SJCRH30 (cell line): ENCODE measurements around the gene HSP90AA1. TPM values are rescaled to one million over a fixed set of nuclear protein-coding genes. Genes with fewer than 3 reads are reported as not detected.
"Not testable (repeated sequence)": the region's sequence is repeated elsewhere in the genome, so short reads cannot be mapped to it uniquely, and the experiment has no call there.

Experiments
- DNase-seq, 2 experiments: peaks; one replicate each; pipeline ENCODE4 v3.0.0-alpha.2; 2015 to 2020
- H3K27ac ChIP-seq: fragments of 250-450 bp; sonication (Bioruptor Pico); 2 replicates; pipeline ENCODE4 v1.5.1; 2020; ENCODE audit warnings: mild to moderate bottlenecking, moderate library complexity
- H3K27me3 ChIP-seq: fragments of 250-450 bp; sonication (Bioruptor Pico); 2 replicates; pipeline ENCODE4 v1.5.1; 2020; ENCODE audit warnings: mild to moderate bottlenecking, moderate library complexity
- H3K36me3 ChIP-seq: fragments of 250-450 bp; sonication (Bioruptor Pico); 2 replicates; pipeline ENCODE4 v1.5.1; 2020; ENCODE audit warnings: mild to moderate bottlenecking, moderate library complexity
- H3K4me1 ChIP-seq: fragments of 250-450 bp; sonication (Bioruptor Pico); 2 replicates; pipeline ENCODE4 v1.5.1; 2020; ENCODE audit warnings: mild to moderate bottlenecking, moderate library complexity
- H3K4me3 ChIP-seq: fragments of 250-450 bp; sonication (Bioruptor Pico); 2 replicates; pipeline ENCODE4 v1.5.1; 2020; ENCODE audit warnings: mild to moderate bottlenecking, moderate library complexity
- H3K9me3 ChIP-seq: fragments of 250-450 bp; sonication (Bioruptor Pico); replicated peaks from 2 replicates; pipeline ENCODE4 v1.5.1; 2020; ENCODE audit warnings: mild to moderate bottlenecking, moderate library complexity
- total RNA-seq: library from RNA; depleted of rRNA; stranded (reverse); fragments of >200 nt; shearing (Covaris generic); gene quantifications from 2 replicates; pipeline ENCODE4 v1.2.3, GENCODE V29; 2014; rRNA removed

HSP90AA1 gene
- 650 and 697 TPM in 2 replicates for total RNA-seq

DNA sequence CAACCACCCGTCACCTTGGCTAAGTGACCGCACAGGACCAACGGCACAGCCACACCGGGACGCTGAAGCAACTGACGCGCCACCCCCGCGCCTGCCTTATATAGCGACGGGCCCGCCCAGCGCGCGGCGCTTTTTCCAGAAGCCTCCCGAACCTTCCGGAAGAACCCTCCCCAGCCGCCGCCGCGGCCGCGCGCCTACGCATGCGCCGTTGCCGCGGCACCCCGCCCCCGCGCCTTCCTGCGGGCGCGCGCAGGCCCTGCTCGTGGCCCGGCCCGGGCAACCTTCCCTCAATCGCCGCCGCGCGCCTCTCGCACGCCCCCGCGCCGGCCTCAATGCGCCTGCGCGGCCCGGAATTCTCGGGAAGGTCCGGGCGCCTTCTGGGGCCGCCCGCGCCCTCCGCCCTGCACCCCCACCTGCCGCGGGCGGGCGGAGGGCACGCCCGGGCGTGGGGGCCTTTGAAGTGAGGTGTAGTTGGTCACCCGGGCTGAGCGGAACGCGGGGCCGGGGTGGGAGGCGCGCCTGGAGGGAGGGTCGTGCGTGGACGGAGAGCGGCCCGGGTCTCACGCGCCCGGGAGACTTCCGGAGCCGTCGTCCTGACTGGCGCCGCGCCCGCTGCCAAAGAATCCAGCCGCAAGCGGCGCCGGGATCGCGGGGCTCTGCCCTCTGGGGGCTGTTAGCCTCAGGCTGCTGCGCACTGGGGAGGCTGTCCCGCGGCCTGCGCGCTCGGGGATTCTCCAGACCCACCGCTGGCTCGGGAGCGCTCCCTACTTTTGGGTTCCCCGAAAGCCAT, at the start of gene HSP90AA1:
Gene HSP90AA1 (minus strand): TSS at position 73 of the 790 bp plus-strand sequence. CDS start 666 bp downstream, outside the sequence.
- H3K27me3 ChIP-seq = no peaks in the 10 kb centered on the region
- peaks cover 24% of the 10 kb centered on the region for H3K4me1 ChIP-seq
- H3K9me3 ChIP-seq = no peaks in the 10 kb centered on the region
- H3K4me3 ChIP-seq = peak within 1 kb of the TSS; percentile 83
- peaks cover 41% of the 10 kb centered on the region for H3K36me3 ChIP-seq
- H3K27ac ChIP-seq = peak within 1 kb of the TSS; percentile 84
- DNase-seq = peak; percentile 90 to 96

DNA sequence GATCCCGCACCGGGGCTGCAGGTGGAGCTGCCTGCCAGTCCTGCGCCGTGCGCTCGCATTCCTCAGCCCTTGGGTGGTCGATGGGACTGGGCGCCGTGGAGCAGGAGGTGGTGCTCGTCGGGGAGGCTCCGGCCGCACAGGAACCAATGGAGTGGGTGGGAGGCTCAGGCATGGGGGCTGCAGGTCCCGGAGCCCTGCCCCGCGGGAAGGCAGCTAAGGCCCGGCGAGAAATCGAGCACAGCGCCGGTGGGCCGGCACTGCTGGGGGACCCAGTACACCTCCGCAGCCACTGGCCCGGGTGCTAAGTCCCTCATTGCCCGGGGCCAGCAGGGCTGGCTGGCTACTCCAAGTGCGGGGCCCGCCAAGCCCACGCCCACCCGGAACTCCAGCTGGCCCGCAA, 48.6 kb upstream of the HSP90AA1 start:
- not testable (repeated sequence) for DNase-seq, H3K4me1 ChIP-seq, H3K27me3 ChIP-seq, H3K4me3 ChIP-seq, H3K36me3 ChIP-seq, H3K27ac ChIP-seq, H3K9me3 ChIP-seq

DNA sequence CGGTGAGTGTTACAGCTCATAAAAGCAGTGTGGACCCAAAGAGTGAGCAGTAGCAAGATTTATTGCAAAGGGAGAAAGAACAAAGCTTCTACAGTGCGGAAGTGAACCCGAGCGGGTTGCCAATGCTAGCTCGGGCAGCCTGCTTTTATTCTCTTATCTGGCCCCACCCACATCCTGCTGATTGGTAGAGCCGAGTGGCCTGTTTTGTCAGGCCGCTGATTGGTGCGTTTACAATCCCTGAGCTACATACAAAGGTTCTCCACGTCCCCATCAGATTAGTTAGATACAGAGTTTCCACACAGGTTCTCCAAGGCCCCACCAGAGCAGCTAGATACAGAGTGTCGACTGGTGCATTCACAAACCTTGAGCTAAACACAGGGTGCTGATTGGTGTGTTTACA, 47.9 kb upstream of the HSP90AA1 start:
- H3K4me1 ChIP-seq, H3K9me3 ChIP-seq, DNase-seq, H3K36me3 ChIP-seq, H3K27me3 ChIP-seq, H3K4me3 ChIP-seq, H3K27ac ChIP-seq: not testable (repeated sequence)

DNA sequence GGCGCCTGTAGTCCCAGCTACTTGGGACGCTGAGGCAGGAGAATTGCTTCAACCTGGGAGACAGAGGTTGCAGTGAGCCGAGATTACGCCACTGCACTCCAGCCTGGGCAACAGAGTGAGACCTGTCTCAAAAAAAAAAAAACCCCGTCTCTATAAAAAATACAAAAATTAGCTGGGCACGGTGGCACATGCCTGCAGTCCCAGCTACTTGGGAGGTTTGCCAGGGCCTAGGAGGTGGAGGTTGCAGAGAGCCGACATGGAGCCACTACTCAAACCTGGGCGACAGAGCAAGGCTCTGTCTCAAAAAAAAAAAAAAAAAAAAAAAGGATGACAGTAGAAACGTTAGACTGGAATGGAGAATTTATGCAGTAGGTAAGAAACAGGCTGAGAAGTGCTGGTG, 47.2 kb upstream of the HSP90AA1 start:
- not testable (repeated sequence) for H3K36me3 ChIP-seq, H3K4me1 ChIP-seq

DNA sequence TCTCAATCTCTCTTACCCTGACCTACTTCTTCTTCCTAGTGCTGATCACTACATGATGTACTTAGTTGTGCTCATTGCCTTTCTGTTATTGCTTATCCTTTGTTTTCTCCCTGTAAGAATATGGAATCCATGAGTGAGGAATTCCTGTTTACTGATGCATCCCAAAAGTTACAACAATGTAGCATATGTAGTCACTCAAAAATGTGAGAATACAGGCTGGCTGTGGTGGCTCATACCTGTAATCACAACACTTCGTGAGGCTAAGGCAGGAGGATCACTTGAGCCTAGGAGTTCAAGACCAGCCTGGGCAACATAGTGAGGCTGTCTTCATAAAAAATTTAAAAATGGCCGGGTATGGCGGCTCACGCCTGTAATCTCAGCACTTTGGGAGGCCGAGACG, 44.9 kb upstream of the HSP90AA1 start:
- no peak for DNase-seq
- Histone ChIP-seq H3K27ac (no peak overlapping the region), H3K4me1 (no peaks in the 10 kb centered on the region), H3K9me3 (no peaks in the 10 kb centered on the region), H3K4me3 (no peak overlapping the region), H3K36me3 (no peaks in the 10 kb centered on the region), H3K27me3 (no peaks in the 10 kb centered on the region)

More for the DNA sequence above, 47.2 kb upstream of the HSP90AA1 start:
- H3K9me3 ChIP-seq, H3K27ac ChIP-seq, H3K4me3 ChIP-seq, H3K27me3 ChIP-seq, DNase-seq: not testable (repeated sequence)

DNA sequence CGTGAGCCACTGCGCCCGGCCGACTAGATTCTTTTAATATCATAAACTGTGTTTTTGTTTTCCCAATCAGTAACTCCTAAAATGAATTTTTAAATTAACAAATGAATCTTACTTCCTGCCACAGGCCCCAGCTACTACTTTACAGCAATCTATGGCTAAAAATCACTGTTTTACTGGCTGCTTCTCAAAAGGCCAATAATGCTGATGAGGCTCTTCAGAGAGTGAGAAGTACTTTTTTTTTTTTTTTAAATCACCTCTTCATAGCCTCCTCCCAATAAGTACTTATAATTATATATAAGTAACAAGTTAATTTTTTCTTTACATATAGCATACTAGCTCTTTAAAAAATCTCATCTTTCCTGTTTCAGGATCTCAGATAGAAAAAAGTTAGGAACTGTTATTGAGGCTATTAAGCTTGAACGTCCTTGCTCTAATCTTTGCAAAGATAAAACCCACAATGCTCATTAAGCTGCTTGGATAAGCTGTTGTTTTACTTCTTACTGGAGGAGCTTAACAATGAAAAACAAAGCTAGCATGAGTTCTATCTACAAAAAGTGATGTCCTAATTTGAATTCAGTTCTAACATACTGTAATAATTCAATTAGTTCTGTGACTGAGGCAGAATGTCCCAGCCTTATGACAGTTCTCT, 40.1 kb upstream of the HSP90AA1 start:
- no peaks in the 10 kb centered on the region for H3K4me1 ChIP-seq
- H3K4me3 ChIP-seq = no peak overlapping the region
- no peaks in the 10 kb centered on the region for H3K9me3 ChIP-seq
- H3K27ac ChIP-seq = no peak overlapping the region
- H3K27me3 ChIP-seq = no peaks in the 10 kb centered on the region
- no peaks in the 10 kb centered on the region for H3K36me3 ChIP-seq
- DNase-seq = no peak

DNA sequence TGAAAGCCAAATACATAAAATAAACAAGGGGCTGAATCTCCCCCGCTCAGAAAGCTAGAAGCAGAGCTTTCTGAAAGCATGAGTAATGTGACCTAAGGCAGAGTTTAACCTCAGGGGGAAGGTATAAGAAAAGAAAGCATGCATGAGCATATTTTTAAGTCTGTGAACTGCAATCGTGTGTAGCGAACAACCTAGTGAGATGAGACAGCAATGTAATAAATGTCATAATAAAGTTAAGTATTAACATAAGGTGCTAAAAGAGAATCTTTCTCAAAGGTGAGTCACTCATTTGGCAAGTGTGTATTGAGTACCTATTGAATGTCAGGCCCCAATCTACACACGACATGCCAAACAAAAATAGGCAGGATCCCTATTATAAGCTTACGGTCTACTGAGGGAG, 38.7 kb upstream of the HSP90AA1 start:
- H3K9me3 ChIP-seq = no peaks in the 10 kb centered on the region
- no peaks in the 10 kb centered on the region for H3K27me3 ChIP-seq
- no peak for DNase-seq
- H3K4me1 ChIP-seq = no peaks in the 10 kb centered on the region
- H3K4me3 ChIP-seq = no peak overlapping the region
- no peaks in the 10 kb centered on the region for H3K36me3 ChIP-seq
- no peak overlapping the region for H3K27ac ChIP-seq

DNA sequence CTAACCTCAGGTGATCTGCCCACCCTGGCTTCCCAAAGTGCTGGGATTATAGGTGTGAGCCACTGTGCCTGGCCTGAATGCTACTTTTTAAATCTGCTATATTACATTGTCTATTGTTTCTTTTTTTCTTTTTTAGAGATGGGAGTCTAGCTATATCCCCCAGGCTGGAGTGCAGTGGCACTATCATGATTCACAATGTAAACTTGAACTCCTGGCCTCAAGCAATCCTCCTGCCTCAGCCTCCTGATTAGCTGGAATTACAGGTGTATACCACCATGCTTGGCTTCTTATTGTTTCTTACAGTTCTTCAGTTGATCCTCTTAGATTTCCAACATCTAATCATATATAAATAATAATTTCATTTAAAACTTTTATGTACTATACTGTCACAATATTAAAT, 37.6 kb upstream of the HSP90AA1 start:
- Histone ChIP-seq H3K27ac (no peak overlapping the region), H3K4me3 (no peak overlapping the region), H3K36me3 (no peaks in the 10 kb centered on the region), H3K4me1 (no peaks in the 10 kb centered on the region), H3K9me3 (no peaks in the 10 kb centered on the region), H3K27me3 (no peaks in the 10 kb centered on the region)
- no peak for DNase-seq

DNA sequence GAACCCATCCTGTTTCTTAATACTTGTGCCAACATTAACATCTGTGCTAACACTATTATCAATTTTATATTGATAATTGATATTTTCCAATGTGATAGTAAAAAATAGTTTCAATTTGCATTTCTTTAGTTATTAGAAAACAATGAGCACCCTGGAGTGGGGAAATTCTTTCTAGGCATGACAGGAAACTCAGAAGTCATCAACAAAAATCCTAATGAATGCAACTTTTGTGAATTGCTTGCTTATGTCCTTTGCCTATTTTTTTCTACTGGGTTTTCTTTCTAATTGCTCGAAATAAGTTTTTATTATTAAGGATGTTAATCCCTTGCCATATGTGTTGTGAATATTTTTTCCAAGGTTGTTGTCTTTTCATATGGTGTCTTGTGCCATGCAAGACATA, 34.7 kb upstream of the HSP90AA1 start:
- no peaks in the 10 kb centered on the region for H3K27me3 ChIP-seq
- DNase-seq = no peak
- no peaks in the 10 kb centered on the region for H3K4me1 ChIP-seq
- H3K4me3 ChIP-seq = no peak overlapping the region
- no peaks in the 10 kb centered on the region for H3K9me3 ChIP-seq
- no peaks in the 10 kb centered on the region for H3K36me3 ChIP-seq
- H3K27ac ChIP-seq = no peak overlapping the region

DNA sequence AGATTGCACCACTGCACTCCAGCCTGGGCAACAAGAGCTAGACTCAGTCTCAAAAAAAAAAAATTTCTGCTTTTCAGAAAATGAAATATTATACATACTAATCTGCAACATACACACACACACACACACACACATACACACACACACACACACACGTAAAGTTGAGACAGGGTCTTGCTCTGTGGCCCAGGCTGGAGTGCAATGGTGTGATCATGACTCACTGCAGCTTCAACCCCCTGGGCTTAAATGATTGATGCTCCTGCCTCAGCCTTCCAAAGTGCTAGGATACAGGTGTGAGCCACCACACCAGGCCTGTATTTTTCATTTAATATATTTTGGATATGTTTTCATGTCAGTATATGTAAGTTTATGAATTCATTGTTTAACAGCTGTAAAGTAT, 34.0 kb upstream of the HSP90AA1 start:
- Histone ChIP-seq H3K4me3 (no peak overlapping the region), H3K27me3 (no peaks in the 10 kb centered on the region), H3K36me3 (no peaks in the 10 kb centered on the region), H3K27ac (no peak overlapping the region), H3K4me1 (no peaks in the 10 kb centered on the region), H3K9me3 (no peaks in the 10 kb centered on the region)
- DNase-seq = no peak

DNA sequence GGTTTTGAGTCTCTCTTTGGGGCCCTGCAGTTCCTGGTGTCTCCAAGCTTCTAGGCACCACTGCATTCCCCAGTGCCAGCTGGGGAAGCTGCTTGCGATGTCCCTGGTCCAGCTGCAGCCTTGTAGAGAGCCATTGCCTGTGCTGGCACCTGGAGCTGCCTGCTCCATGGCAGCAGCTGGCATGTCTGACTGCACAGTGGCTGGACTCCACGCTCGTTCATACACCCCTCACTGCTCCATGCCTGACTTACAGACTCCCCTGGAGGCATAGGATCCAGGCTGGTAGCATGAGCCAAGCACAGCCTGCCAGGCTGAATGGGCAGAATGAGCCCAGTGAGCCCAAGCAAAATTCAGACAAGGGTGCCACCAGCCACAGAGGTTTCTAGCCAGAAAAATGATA, 31.0 kb upstream of the HSP90AA1 start:
- no peak for DNase-seq
- Histone ChIP-seq H3K9me3 (no peaks in the 10 kb centered on the region), H3K36me3 (no peaks in the 10 kb centered on the region), H3K4me3 (no peak overlapping the region), H3K27me3 (no peaks in the 10 kb centered on the region), H3K4me1 (no peaks in the 10 kb centered on the region), H3K27ac (no peak overlapping the region)

DNA sequence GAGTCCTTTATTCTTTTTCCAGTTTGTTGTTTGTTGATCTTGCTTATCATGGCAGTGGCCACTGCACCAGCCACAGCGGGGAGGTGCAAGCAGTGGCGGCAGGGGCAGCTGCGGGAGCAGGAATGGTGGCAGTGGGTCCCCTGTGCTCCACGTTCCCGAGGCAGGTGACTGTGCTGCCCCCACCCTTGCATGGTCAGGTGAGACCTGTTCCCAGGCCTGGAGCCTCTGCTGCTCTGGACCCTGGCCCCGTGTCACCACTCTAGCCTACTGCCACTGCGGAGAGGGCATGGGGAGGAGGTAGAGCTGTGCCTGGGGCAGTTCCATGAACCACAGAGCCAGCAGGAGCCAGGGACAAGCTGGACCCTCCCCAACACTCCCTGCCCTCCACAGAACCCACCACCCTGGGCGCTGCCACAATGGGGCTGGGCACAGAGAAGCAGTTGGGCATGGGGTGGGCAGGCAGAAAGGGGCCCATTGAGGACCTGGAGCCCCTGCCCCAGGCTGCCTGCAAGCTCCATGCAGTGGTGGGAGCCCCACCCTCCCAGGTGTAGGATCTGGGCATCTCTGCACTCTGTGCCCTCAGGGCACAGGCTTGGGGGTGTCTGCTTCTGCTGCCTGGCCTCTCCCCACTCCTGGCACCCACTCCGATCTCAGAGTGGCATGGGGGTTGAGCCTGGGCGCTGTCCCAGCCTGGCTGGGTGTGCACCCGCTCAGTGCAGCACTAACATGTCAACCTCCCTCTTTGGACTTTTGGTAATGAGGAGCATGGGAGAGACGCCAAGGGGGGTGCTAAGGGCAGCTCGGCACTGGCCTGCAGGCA, 29.7 kb upstream of the HSP90AA1 start:
- no peak for DNase-seq
- Histone ChIP-seq H3K27me3 (no peaks in the 10 kb centered on the region), H3K4me1 (no peaks in the 10 kb centered on the region), H3K36me3 (no peaks in the 10 kb centered on the region), H3K4me3 (no peak overlapping the region), H3K27ac (no peak overlapping the region), H3K9me3 (no peaks in the 10 kb centered on the region)

DNA sequence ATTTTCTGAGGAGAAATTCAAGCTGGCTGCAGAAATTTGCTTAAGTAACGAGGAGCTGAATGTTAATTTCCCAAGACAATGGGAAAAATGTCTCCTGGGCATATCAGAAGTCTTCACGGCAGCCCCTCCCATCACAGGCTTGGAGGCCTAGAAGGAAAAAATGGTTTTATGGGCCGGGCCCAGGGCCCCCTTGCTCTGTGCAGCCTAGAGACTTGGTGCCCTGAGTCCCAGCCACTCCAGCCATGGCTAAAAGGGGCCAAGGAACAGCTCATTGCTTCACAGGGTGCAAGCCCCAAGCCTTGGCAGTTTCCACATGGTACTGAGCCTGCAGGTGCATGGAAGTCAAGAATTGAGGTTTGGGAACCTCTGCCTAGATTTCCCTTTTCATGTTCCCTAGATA, 24.3 kb upstream of the HSP90AA1 start:
- Histone ChIP-seq H3K4me1 (no peaks in the 10 kb centered on the region), H3K4me3 (no peak overlapping the region), H3K9me3 (no peaks in the 10 kb centered on the region), H3K36me3 (no peaks in the 10 kb centered on the region), H3K27me3 (no peaks in the 10 kb centered on the region), H3K27ac (no peak overlapping the region)
- DNase-seq = no peak

DNA sequence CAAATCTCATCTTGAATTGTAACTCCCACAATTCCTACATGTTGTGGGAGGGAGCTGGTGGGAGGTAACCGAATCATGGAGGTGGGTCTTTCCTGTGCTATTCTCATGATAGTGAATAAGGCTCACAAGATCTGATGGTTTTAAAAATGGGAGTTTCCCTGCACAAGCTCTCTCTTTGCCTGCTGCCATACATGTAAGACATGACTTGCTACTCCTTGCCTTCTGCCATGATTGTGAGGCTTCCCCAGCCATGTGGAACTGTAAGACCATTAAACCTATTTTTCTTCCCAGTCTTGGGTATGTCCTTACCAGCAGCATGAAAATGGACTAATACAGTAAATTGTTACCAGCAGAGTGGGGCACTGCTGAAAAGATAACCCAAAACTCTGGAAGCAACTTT, 22.5 kb upstream of the HSP90AA1 start:
- H3K27me3 ChIP-seq, H3K4me1 ChIP-seq, H3K27ac ChIP-seq, H3K9me3 ChIP-seq, H3K36me3 ChIP-seq, DNase-seq, H3K4me3 ChIP-seq: not testable (repeated sequence)

DNA sequence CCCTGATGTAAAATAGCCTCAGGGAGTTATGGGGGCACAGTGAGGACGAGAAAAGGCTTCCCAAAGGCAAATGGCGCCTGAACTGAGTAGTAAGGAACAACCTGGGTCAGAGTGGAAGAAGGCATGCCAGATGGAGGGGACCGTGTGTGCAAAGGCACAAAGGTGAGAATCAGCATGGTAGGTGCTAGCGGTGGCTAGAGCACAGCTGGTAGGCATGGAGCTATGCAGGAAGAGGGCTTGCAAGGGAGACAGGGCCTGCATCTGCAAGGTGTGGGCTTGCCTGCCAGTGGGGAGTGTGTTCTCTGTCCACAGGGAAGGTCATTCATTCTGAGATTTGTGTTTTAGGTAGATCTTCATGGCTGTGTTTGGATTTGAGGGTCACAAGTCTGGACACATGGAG, 18.5 kb upstream of the HSP90AA1 start:
- Histone ChIP-seq H3K4me1 (no peaks in the 10 kb centered on the region), H3K4me3 (no peak overlapping the region), H3K27ac (no peak overlapping the region), H3K36me3 (no peaks in the 10 kb centered on the region), H3K9me3 (no peaks in the 10 kb centered on the region), H3K27me3 (no peaks in the 10 kb centered on the region)
- DNase-seq = no peak
